Neural cell (in vitro differentiated cells): Measurements from ENCODE around the gene APBA1. TPM values are rescaled to one million over a fixed set of nuclear protein-coding genes. Genes with fewer than 3 reads are reported as not detected.

Source experiments
- H2AFZ ChIP-seq: fragments of 200-600, 300-800 bp; sonication (generic), shearing (Covaris generic); 2 replicates; pipeline ENCODE4 v1.6.0; 2014; ENCODE audit warnings: low read depth, mild to moderate bottlenecking, antibody characterized with exemption, low read length, moderate library complexity
- H3F3A ChIP-seq: fragments of 200-600 bp; shearing (Covaris generic); 2 replicates; pipeline ENCODE4 v1.6.1; 2016; ENCODE audit warnings: mild to moderate bottlenecking, moderate library complexity, mixed read lengths, antibody characterized with exemption, low read length; ENCODE audit not compliant: insufficient read depth, poor library complexity, severe bottlenecking
- H3K27ac ChIP-seq: fragments of 200-600, 300-800 bp; sonication (generic), shearing (Covaris generic); 2 replicates; pipeline ENCODE4 v1.5.1; 2014; ENCODE audit warnings: mild to moderate bottlenecking, low read length, moderate library complexity
- H3K27me3 ChIP-seq: fragments of 300-800, 200-600 bp; sonication (generic), shearing (Covaris generic); 2 replicates; pipeline ENCODE4 v1.6.0; 2014; ENCODE audit warnings: mild to moderate bottlenecking, low read depth, low read length, moderate library complexity; ENCODE audit not compliant: insufficient read depth
- H3K36me3 ChIP-seq: fragments of 300-800, 200-600 bp; sonication (generic), shearing (Covaris generic); 2 replicates; pipeline ENCODE4 v1.5.1; 2014; ENCODE audit warnings: mild to moderate bottlenecking, antibody characterized with exemption, low read length, moderate library complexity; ENCODE audit not compliant: insufficient read depth
- H3K4me2 ChIP-seq: fragments of 300-800, 200-600 bp; sonication (generic), shearing (Covaris generic); 2 replicates; pipeline ENCODE4 v1.6.0; 2014; ENCODE audit warnings: mild to moderate bottlenecking, low read length
- H3K4me3 ChIP-seq: fragments of 300-800, 200-600 bp; sonication (generic), shearing (Covaris generic); 2 replicates; pipeline ENCODE4 v1.5.1; 2014; ENCODE audit warnings: mild to moderate bottlenecking, low read length, moderate library complexity
- H3K79me2 ChIP-seq: fragments of 200-600 bp; shearing (Covaris generic); replicated peaks from 2 replicates; pipeline ENCODE4 v1.6.0; 2014; ENCODE audit warnings: mild to moderate bottlenecking, low read length, moderate library complexity; ENCODE audit not compliant: insufficient read depth
- H3K9ac ChIP-seq: fragments of 300-800, 200-600 bp; sonication (generic), shearing (Covaris generic); 2 replicates; pipeline ENCODE4 v1.6.1; 2016; ENCODE audit warnings: mild to moderate bottlenecking, low read length, mixed read lengths
- H3K9me2 ChIP-seq: fragments of 200-600 bp; shearing (Covaris generic); 2 replicates; pipeline ENCODE4 v1.6.1; 2016; ENCODE audit warnings: mild to moderate bottlenecking, low read length, mixed read lengths; ENCODE audit not compliant: insufficient read depth
- H3K9me3 ChIP-seq: fragments of 200-600, 300-800 bp; sonication (generic), shearing (Covaris generic); 2 replicates; pipeline ENCODE4 v1.6.1; 2016; ENCODE audit warnings: mild to moderate bottlenecking, mixed run types, low read length, moderate library complexity, mixed read lengths
- H4K20me1 ChIP-seq: fragments of 200-600 bp; shearing (Covaris generic); 2 replicates; pipeline ENCODE4 v1.6.1; 2016; ENCODE audit warnings: mild to moderate bottlenecking, mixed run types; ENCODE audit not compliant: insufficient read depth
- CTCF ChIP-seq: fragments of 450-650 bp; IDR thresholded peaks from 2 replicates; pipeline ENCODE4 v1.5.1; 2014; ENCODE audit warnings: antibody characterized with exemption, mild to moderate bottlenecking, moderate library complexity; ENCODE audit not compliant: poor library complexity, severe bottlenecking
- EP300 ChIP-seq: fragments of 450-650 bp; conservative IDR thresholded peaks from 2 replicates; pipeline ENCODE4 v1.6.1; 2014; ENCODE audit warnings: antibody characterized with exemption, mild to moderate bottlenecking, moderate library complexity; ENCODE audit not compliant: poor library complexity, severe bottlenecking
- EZH2 ChIP-seq: fragments of 200-600, 300-800 bp; shearing (Covaris generic), sonication (generic); IDR thresholded peaks from 2 replicates; pipeline ENCODE4 v1.6.1; 2014; ENCODE audit warnings: antibody characterized with exemption, low read length, borderline replicate concordance, mild to moderate bottlenecking; ENCODE audit not compliant: insufficient read depth, poor library complexity, severe bottlenecking
- MXI1 ChIP-seq: fragments of 450-650 bp; conservative IDR thresholded peaks from 2 replicates; pipeline ENCODE4 v1.6.1; 2014; ENCODE audit warnings: antibody characterized with exemption, mild to moderate bottlenecking; ENCODE audit not compliant: poor library complexity, severe bottlenecking
- RAD21 ChIP-seq: fragments of 450-650 bp; conservative IDR thresholded peaks from 2 replicates; pipeline ENCODE4 v1.6.1; 2014; ENCODE audit warnings: antibody characterized with exemption, mild to moderate bottlenecking, moderate library complexity
- REST ChIP-seq: IDR thresholded peaks from 2 replicates; pipeline ENCODE4 v1.6.1; 2012; ENCODE audit warnings: borderline replicate concordance
- polyA plus RNA-seq: library from polyadenylated mRNA; depleted of rRNA; stranded (reverse); fragments of >200 nt; gene quantifications from 2 replicates; pipeline ENCODE4 v1.2.3, GENCODE V29; 2014

APBA1 gene
- polyA plus RNA-seq, 1 donor from 2014 or later = 10.9 TPM

- Histone ChIP-seq H3K4me2 (no peak overlapping the region), H3K36me3 (no peaks in the 10 kb centered on the region), H3K9me2 (no peaks in the 10 kb centered on the region), H2AFZ (no peak overlapping the region), H3K27ac (no peak overlapping the region), H3K9me3 (no peaks in the 10 kb centered on the region), H3K9ac (no peak overlapping the region), H4K20me1 (no peaks in the 10 kb centered on the region), H3K4me3 (no peak overlapping the region), H3K79me2 (no peaks in the 10 kb centered on the region), H3K27me3 (no peaks in the 10 kb centered on the region), H3F3A (no peaks in the 10 kb centered on the region)
- no peak for TF ChIP-seq MXI1
Observed at GRCh38 chr9:69527454-69527853, 144.7 kb downstream of the APBA1 start.

GRCh38 chr9:69526699-69527098 is 145.5 kb downstream of the APBA1 start:
- H3K4me3 ChIP-seq = no peak overlapping the region
- TF ChIP-seq REST (no peak), EZH2 (no peak), CTCF (no peak), RAD21 (no peak), EP300 (no peak)
- no peak overlapping the region for H3K9ac ChIP-seq
- H3K27ac ChIP-seq = no peak overlapping the region
- H3K4me2 ChIP-seq = no peak overlapping the region
- H2AFZ ChIP-seq = no peak overlapping the region
- no peaks in the 10 kb centered on the region for H4K20me1 ChIP-seq
- H3K9me3 ChIP-seq = no peaks in the 10 kb centered on the region
- H3K36me3 ChIP-seq = no peaks in the 10 kb centered on the region
- H3F3A ChIP-seq = no peaks in the 10 kb centered on the region
- no peaks in the 10 kb centered on the region for H3K79me2 ChIP-seq
- no peaks in the 10 kb centered on the region for H3K27me3 ChIP-seq
- H3K9me2 ChIP-seq = no peaks in the 10 kb centered on the region

- Histone ChIP-seq H3K4me2 (no peak overlapping the region), H3K79me2 (no peaks in the 10 kb centered on the region), H3F3A (no peaks in the 10 kb centered on the region), H2AFZ (no peak overlapping the region), H3K9me2 (no peaks in the 10 kb centered on the region), H3K9ac (no peak overlapping the region), H3K27ac (no peak overlapping the region), H3K9me3 (no peaks in the 10 kb centered on the region), H4K20me1 (no peaks in the 10 kb centered on the region), H3K27me3 (no peaks in the 10 kb centered on the region), H3K36me3 (no peaks in the 10 kb centered on the region), H3K4me3 (no peak overlapping the region)
- TF ChIP-seq MXI1 (no peak), RAD21 (no peak), CTCF (no peak)
Observed at GRCh38 chr9:69519470-69520240, 152.5 kb downstream of the APBA1 start.
